SK-N-SH treated with all-trans-retinoic acid at 6 μM for 48 hours (cell line): Measurements from ENCODE around the gene SREBF2.
"Not testable (repeated sequence)": the region's sequence is repeated elsewhere in the genome, so short reads cannot be mapped to it uniquely, and the experiment has no call there.

Source experiments
- ATAC-seq: fragments of 200-7000 bp; cut with Tn5 transposase; 3 replicates; pipeline ENCODE4 v1.9.1; 2020; ENCODE audit warnings: mild to moderate bottlenecking, moderate library complexity
- ARNTL ChIP-seq: fragments of 450-650 bp; formaldehyde crosslinking; IDR thresholded peaks from 2 replicates; pipeline ENCODE4 v1.5.0; 2020; ENCODE audit warnings: low read depth, mild to moderate bottlenecking, moderate library complexity, borderline replicate concordance
- GLIS3 ChIP-seq: fragments of 250-450 bp; sonication (Bioruptor Pico); IDR thresholded peaks from 2 replicates; pipeline ENCODE4 v1.5.0; 2020; ENCODE audit warnings: mild to moderate bottlenecking, moderate library complexity
- OSR1 ChIP-seq: fragments of 250-450 bp; sonication (Bioruptor Pico); IDR thresholded peaks from 2 replicates; pipeline ENCODE4 v1.8.0; 2022; ENCODE audit warnings: moderate library complexity, mild to moderate bottlenecking, inconsistent platforms
- PPARA ChIP-seq: fragments of 250-450 bp; sonication (Bioruptor Pico); IDR thresholded peaks from 2 replicates; pipeline ENCODE4 v1.5.0; 2020; ENCODE audit warnings: mild to moderate bottlenecking, borderline replicate concordance
- ZC3H10 ChIP-seq: fragments of 250-450 bp; sonication (Bioruptor Pico); IDR thresholded peaks from 2 replicates; pipeline ENCODE4 v1.5.1; 2021; ENCODE audit warnings: mild to moderate bottlenecking, moderate library complexity
- ZFP3 ChIP-seq: fragments of 250-450 bp; sonication (Bioruptor Pico); IDR thresholded peaks from 2 replicates; pipeline ENCODE4 v1.5.0; 2020; ENCODE audit warnings: mild to moderate bottlenecking, moderate library complexity
- ZFP30 ChIP-seq: fragments of 450-650 bp; formaldehyde crosslinking; IDR thresholded peaks from 2 replicates; pipeline ENCODE4 v1.5.0; 2022; ENCODE audit warnings: mild to moderate bottlenecking, moderate library complexity
- ZNF565 ChIP-seq: fragments of 450-650 bp; formaldehyde crosslinking; conservative IDR thresholded peaks from 2 replicates; pipeline ENCODE4 v1.5.0; 2020; ENCODE audit warnings: low read depth, mild to moderate bottlenecking, moderate library complexity
- ZNF70 ChIP-seq: fragments of 450-650 bp; formaldehyde crosslinking; IDR thresholded peaks from 2 replicates; pipeline ENCODE4 v1.5.0; 2020; ENCODE audit warnings: mild to moderate bottlenecking, moderate library complexity
- TF ChIP-seq, protein P1 (sequence below): fragments of 250-450 bp; sonication (Bioruptor Pico); IDR thresholded peaks from 2 replicates; pipeline ENCODE4 v1.5.1; 2020; ENCODE audit warnings: low read depth, mild to moderate bottlenecking, moderate library complexity
- TF ChIP-seq, protein P2 (sequence below): fragments of 250-450 bp; sonication (Bioruptor Pico); IDR thresholded peaks from 2 replicates; pipeline ENCODE4 v1.8.0; 2021; ENCODE audit warnings: low read depth, mild to moderate bottlenecking, moderate library complexity, borderline replicate concordance
- TF ChIP-seq, protein P3 (sequence below): fragments of 250-450 bp; sonication (Bioruptor Pico); IDR thresholded peaks from 2 replicates; pipeline ENCODE4 v1.8.0; 2020; ENCODE audit warnings: mild to moderate bottlenecking, moderate library complexity, borderline replicate concordance
- TF ChIP-seq, protein P4 (sequence below): fragments of 250-450 bp; sonication (Bioruptor Pico); IDR thresholded peaks from 2 replicates; pipeline ENCODE4 v1.5.0; 2020; ENCODE audit warnings: mild to moderate bottlenecking, moderate library complexity

The SREBF2 gene

DNA sequence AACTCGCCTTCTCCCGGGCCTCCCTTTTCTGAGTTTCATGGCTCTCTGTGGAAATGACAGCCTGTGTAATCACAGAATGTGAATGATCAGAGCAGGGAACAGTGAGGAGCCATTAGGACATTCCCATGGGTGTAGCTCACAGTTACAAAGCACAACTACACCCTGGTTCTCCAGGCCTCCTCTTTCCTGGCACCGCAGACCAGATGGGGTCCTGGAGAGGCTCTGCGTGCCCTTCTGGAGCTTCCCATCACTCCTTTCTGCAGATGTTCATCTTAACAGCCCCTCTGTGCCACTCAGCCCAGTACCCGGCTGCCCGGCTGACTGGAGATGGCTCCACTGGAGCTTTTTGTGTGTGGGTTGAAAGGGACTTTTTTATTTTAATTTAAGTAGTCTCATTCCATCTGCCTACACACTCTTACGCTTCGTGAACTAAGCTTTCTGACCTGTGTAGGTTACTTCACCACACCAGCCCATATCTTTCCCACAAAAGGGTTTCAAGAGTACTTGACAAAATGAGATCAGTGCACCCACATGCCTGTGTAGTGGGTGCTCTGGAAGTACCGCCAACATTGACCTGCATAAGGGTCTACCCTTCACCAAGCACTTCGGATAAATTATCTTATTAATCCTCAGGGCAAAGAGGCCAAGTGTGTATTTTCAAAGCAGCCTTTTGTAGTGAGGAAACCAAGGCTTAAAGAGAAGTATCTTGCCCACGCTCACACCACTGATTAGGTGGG lies 29.8 kb downstream of the SREBF2 start:
- no peak for ATAC-seq
- TF ChIP-seq GLIS3 (CRISPR knock-in tag) = no peak
- TF ChIP-seq, protein P1, sequence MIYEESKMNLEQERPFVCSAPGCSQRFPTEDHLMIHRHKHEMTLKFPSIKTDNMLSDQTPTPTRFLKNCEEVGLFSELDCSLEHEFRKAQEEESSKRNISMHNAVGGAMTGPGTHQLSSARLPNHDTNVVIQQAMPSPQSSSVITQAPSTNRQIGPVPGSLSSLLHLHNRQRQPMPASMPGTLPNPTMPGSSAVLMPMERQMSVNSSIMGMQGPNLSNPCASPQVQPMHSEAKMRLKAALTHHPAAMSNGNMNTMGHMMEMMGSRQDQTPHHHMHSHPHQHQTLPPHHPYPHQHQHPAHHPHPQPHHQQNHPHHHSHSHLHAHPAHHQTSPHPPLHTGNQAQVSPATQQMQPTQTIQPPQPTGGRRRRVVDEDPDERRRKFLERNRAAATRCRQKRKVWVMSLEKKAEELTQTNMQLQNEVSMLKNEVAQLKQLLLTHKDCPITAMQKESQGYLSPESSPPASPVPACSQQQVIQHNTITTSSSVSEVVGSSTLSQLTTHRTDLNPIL (CRISPR knock-in tag) = no peak
- no peak for TF ChIP-seq ARNTL
- no peak for TF ChIP-seq PPARA (CRISPR knock-in tag)
- TF ChIP-seq ZC3H10 (CRISPR knock-in tag) = no peak
- TF ChIP-seq, protein P2, sequence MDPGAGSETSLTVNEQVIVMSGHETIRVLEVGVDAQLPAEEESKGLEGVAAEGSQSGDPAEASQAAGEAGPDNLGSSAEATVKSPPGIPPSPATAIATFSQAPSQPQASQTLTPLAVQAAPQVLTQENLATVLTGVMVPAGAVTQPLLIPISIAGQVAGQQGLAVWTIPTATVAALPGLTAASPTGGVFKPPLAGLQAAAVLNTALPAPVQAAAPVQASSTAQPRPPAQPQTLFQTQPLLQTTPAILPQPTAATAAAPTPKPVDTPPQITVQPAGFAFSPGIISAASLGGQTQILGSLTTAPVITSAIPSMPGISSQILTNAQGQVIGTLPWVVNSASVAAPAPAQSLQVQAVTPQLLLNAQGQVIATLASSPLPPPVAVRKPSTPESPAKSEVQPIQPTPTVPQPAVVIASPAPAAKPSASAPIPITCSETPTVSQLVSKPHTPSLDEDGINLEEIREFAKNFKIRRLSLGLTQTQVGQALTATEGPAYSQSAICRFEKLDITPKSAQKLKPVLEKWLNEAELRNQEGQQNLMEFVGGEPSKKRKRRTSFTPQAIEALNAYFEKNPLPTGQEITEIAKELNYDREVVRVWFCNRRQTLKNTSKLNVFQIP (CRISPR knock-in tag) = no peak
- TF ChIP-seq OSR1 = no peak
- TF ChIP-seq ZNF565 (CRISPR knock-in tag) = no peak
- no peak for TF ChIP-seq ZFP3

DNA sequence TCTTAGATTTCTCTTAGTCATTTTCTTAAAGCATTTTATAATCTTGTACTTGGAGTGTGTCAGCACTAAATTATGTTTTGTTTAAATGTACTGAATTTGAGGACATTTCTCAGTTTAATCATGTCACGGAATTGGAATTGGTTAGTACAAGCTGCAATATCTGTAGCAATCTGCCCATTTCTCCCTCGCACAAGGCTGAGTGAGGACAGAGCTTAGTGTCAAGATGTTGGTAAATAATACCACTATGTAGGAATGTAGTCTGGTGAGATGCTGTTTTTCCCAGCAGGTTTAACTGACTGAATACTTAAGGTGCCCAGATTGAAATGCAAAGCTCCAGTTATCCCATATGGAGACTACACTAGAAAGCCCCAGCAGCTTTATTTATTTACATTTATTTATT lies 30.6 kb downstream of the SREBF2 start:
- no peak for ATAC-seq
- TF ChIP-seq ZNF565 (CRISPR knock-in tag) = no peak
- TF ChIP-seq, protein P1 (CRISPR knock-in tag) = no peak
- TF ChIP-seq ZC3H10 (CRISPR knock-in tag) = no peak

DNA sequence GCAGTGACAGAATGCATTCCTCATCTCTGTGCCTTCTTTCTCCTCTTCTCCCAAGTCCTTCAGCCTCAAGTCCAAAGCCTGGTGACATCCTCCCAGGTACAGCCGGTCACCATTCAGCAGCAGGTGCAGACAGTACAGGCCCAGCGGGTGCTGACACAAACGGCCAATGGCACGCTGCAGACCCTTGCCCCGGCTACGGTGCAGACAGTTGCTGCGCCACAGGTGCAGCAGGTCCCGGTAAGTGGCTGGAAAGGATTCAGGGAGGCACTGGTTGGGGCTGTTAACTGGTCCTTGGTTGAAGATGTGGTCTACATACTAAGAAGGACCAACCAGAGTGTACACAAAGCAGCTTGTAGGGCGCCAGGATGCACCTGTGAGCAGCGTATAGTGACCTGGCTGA lies 35.7 kb downstream of the SREBF2 start:
- ATAC-seq = no peak
- TF ChIP-seq PPARA (CRISPR knock-in tag) (no peak), GLIS3 (CRISPR knock-in tag) (no peak), ZFP30 (CRISPR knock-in tag) (no peak), OSR1 (no peak), ZNF70 (CRISPR knock-in tag) (no peak), ARNTL (no peak)
- TF ChIP-seq, protein P2 (CRISPR knock-in tag) = no peak
- TF ChIP-seq, protein P3, sequence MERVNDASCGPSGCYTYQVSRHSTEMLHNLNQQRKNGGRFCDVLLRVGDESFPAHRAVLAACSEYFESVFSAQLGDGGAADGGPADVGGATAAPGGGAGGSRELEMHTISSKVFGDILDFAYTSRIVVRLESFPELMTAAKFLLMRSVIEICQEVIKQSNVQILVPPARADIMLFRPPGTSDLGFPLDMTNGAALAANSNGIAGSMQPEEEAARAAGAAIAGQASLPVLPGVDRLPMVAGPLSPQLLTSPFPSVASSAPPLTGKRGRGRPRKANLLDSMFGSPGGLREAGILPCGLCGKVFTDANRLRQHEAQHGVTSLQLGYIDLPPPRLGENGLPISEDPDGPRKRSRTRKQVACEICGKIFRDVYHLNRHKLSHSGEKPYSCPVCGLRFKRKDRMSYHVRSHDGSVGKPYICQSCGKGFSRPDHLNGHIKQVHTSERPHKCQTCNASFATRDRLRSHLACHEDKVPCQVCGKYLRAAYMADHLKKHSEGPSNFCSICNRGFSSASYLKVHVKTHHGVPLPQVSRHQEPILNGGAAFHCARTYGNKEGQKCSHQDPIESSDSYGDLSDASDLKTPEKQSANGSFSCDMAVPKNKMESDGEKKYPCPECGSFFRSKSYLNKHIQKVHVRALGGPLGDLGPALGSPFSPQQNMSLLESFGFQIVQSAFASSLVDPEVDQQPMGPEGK (CRISPR knock-in tag) = no peak
- TF ChIP-seq, protein P4, sequence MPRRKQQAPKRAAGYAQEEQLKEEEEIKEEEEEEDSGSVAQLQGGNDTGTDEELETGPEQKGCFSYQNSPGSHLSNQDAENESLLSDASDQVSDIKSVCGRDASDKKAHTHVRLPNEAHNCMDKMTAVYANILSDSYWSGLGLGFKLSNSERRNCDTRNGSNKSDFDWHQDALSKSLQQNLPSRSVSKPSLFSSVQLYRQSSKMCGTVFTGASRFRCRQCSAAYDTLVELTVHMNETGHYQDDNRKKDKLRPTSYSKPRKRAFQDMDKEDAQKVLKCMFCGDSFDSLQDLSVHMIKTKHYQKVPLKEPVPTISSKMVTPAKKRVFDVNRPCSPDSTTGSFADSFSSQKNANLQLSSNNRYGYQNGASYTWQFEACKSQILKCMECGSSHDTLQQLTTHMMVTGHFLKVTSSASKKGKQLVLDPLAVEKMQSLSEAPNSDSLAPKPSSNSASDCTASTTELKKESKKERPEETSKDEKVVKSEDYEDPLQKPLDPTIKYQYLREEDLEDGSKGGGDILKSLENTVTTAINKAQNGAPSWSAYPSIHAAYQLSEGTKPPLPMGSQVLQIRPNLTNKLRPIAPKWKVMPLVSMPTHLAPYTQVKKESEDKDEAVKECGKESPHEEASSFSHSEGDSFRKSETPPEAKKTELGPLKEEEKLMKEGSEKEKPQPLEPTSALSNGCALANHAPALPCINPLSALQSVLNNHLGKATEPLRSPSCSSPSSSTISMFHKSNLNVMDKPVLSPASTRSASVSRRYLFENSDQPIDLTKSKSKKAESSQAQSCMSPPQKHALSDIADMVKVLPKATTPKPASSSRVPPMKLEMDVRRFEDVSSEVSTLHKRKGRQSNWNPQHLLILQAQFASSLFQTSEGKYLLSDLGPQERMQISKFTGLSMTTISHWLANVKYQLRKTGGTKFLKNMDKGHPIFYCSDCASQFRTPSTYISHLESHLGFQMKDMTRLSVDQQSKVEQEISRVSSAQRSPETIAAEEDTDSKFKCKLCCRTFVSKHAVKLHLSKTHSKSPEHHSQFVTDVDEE (CRISPR knock-in tag) = no peak

DNA sequence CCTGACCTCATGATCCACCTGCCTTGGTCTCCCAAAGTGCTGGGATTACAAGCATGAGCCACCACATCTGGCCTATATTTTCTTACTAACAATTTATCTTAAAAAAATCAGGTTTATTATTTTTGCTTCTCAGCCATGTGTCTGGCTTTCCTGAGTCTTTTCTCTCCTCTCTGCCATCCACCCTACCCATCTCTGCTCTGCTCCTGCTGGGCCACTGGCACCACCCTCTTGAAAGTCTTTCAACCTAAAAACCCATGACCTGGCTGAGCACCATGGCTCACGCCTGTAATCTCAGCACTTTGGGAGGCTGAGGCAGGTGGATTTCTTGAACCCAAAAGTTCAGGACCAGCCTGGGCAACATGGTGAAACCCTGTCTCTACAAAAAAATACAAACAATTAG lies 37.2 kb downstream of the SREBF2 start:
- ATAC-seq = not testable (repeated sequence)
